B cell (primary cell): ENCODE data around the gene PIM1.

Experiments used
- EZH2 ChIP-seq: IDR thresholded peaks from 2 replicates; pipeline ENCODE4 v1.6.1; 2012; ENCODE audit warnings: borderline replicate concordance, low read depth, mild to moderate bottlenecking, moderate library complexity, low read length; ENCODE audit not compliant: insufficient read depth, poor library complexity, severe bottlenecking
- TF ChIP-seq, protein P1 (sequence below): fragments of 200-600 bp; IDR thresholded peaks from one replicate; pipeline ENCODE4 v1.8.0; 2022; ENCODE audit warnings: antibody characterized with exemption, mild to moderate bottlenecking

DNA sequence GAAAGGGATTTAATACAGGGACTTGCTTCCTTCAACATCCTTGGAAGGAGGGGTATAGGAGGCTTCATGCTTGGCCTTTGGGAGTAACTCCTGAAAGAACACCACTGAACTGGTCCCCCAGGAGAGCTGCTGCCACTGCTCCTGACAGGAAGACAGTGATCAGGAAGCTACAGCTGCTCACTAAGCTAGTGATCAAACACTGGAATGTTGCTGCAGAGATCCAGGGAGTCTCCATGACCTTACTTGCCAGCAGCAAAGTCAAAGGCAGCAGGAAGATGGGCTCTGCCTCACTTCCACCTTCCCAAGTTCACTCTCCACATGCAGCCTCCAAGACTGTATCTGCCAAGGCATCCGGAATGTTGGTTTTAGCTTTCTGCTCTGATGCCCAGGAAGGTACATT lies 31.8 kb downstream of the PIM1 start:
- TF ChIP-seq, protein P1, sequence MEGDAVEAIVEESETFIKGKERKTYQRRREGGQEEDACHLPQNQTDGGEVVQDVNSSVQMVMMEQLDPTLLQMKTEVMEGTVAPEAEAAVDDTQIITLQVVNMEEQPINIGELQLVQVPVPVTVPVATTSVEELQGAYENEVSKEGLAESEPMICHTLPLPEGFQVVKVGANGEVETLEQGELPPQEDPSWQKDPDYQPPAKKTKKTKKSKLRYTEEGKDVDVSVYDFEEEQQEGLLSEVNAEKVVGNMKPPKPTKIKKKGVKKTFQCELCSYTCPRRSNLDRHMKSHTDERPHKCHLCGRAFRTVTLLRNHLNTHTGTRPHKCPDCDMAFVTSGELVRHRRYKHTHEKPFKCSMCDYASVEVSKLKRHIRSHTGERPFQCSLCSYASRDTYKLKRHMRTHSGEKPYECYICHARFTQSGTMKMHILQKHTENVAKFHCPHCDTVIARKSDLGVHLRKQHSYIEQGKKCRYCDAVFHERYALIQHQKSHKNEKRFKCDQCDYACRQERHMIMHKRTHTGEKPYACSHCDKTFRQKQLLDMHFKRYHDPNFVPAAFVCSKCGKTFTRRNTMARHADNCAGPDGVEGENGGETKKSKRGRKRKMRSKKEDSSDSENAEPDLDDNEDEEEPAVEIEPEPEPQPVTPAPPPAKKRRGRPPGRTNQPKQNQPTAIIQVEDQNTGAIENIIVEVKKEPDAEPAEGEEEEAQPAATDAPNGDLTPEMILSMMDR = no peak
- no peak for TF ChIP-seq EZH2
